NCI-H446 treated with DMSO at 0.1 percent for 48 hours (cell line): ENCODE data around the gene C15orf39.

Experiments
- DNase-seq: peaks from one replicate; lab custom pipeline; 2025; lab: John Stamatoyannopoulos, UW

The C15orf39 gene

GRCh38 chr15:75197062-75197630 is 4.5 kb upstream of the C15orf39 start:
- no peak for DNase-seq

GRCh38 chr15:75198560-75199356 is 2.9 kb upstream of the C15orf39 start:
- peak; percentile 5 for DNase-seq

DNA sequence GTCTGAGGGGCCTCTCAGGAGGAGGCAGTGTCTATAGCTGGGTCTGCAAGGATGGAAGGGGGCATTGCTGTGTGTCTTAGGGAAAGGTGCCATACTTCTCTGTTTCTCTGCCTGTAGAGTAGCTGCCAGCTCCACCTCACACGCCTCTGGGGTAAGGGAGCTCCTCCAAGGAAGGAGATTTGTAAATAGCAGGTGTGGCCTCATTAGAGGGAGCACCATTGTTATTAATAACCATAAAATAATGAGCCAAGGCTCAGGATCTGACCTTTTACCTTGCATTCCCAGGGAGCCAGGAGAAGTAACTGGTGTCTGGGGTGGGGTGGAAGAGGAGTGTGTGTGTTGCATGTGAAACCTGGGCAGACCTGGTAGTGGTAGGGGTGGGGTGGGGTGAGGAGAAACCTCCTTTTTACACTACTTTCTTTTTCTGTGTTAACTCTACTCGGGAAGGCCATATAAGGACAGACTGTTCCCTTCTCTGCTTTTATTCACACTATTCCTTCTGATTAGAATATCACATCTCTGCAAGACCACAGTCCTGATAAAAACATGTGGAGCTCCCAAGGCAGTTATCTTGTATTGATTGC is 2.2 kb upstream of the C15orf39 start:
- no peak for DNase-seq

DNA sequence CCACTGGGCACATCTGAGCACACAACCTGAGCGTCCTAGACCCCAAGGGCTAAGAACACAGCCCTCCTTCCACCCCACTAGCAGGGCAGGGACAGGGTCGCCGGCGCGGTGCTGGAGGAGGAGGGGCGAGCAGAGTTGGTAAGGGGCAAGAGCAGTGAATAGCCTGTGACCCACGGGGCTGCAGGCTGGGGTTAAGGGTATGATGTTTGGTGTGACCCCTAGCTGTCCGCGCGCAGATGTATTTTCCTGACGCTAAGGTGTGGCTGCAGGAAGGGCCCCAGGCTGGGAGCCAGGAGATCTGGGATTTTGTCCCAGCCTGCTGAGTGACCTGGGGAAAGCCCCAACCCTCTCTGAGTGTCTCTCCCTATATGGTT is 1.3 kb upstream of the C15orf39 start:
- DNase-seq = no peak

DNA sequence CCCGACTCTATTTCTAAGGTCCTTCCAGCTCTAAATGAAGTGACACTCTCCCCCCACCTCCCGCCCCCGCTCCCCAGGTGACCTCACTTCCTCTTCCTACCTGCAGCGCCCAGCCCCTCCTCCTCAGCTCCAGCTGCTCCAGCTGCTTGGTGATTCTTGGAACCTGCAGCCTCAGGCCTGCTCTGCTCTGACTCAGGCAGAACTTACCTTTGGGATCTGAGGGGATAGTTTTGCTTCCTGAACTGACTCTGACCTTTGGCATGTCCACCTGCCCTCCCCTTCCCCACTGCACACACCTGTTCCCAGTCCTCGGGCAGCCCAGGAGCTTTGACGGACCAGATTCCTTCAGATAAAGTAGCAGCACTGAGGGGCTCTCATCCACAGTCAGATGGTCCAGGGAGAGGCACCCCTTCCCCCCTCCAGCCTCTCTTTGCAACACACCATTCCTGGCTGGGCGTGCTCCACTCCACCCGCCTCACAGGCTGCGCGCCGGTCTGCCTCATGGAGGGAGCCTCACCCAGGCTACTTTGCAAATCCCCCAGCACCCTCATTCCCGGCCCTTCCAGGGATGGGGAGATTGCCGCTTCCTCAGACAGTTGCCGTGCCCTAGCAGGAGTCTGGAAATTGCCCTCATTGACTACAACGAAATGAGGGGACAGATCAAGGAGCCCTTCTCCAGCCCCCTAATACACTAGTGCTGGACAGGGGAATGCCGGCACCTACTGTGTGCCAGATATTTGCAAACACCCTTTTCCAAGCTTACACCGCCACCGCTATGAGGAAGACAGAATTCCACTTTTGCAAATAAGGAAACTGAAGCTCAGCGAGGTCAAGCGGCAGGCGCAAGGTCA is 692 bp upstream of the C15orf39 start:
- DNase-seq = no peak

- no peak for DNase-seq
Observed at GRCh38 chr15:75202251-75203016, 752 bp downstream of the C15orf39 start.

DNA sequence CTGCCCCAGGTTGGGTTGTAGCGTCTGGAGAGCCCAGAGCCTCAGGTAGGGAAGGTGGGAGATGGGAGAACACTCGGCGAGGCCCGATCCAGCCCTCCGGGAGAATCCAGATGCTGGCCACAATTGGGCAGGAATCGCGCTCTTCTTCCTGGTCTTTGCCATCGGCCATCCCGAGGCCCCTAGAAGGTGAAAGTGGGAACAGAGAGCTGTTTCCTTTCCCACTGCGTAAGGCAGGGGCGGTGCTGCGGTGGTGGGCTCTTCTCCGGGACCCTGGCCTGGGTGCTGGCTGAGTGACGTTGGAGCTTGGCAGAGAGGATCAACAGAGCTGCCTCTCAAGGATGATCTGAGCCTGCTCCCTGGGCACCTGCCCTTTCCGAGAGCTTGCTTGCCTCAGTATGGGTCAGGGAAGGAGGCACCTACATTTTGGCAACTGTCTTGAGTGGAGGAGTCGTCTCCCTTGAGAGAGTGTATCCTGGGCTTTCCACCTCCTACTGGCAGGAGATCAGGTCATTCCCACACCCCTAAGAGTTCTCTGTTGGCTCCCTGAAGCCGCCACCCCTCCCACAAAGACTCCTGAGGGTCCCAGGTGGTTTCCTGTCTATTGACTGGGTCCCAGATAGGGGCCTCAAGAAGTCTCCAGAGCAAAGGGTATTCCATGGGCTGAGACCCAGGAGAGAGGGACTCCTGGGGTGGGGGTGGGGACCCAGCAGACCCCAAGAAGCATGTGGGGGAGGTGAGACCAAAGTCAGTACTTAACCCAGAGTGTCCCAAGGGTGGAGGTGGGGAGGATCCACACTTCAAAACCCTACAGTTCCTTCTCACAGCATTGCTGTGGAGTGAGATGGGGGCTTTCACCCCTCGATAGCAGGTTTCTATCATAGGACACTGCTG is 1.6 kb downstream of the C15orf39 start:
- no peak for DNase-seq

DNA sequence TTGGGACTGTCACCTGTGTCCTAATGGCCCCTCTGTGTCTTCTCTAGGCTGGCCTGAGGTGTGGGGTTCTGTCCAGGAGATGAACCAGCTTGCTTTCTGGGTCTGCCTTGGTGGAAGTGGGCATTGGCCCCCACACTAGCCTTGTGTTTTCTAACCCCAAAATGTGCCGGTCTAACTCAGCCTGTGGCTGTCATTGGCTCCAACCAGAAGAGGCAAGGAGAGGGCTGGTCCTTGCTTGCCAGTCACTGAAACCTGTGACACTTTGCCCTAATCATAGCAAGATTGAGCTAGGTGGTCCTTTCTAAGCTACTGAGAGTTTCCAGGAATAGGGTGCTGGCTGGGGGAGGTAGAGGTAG is 2.2 kb downstream of the C15orf39 start:
- no peak for DNase-seq

DNA sequence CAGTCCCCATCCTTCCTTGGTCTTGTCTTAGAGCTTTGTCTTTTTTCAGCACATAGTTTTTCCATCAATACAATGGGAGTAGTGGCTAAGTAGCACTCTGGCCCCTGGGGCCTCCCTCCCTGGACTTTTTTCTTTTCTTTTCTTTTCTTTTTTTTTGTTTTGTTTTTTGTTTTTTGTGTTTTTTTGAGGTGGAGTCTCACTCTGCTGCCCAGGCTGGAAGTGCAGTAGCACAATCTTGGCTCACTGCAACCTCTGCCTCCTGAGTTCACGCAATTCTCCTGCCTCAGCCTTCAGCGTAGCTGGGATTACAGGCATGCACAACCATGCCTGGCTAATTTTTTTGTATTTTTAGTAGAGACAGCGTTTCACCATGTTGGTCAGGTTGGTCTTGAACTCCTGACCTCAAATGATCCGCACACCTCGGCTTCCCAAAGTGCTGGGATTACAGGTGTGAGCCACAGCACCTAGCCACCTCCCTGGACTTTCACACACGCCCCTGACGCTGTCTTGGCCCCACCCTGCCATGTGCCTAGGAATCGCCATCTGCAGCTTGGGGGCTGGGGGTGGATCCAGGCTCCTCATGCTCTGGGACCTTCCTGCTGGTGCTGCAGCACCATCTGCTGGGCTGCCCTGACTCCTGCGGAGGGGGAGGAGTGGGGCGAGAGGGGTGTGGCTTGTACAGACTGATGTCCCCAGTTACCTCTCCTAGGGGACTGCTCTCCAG is 2.8 kb downstream of the C15orf39 start:
- DNase-seq = peak; percentile 67

- DNase-seq = no peak
Observed at GRCh38 chr15:75205064-75205395, 3.3 kb downstream of the C15orf39 start.

- no peak for DNase-seq
Observed at GRCh38 chr15:75206006-75206405, 4.3 kb downstream of the C15orf39 start.

- no peak for DNase-seq
Observed at GRCh38 chr15:75206803-75207617, 5.3 kb downstream of the C15orf39 start.

GRCh38 chr15:75207618-75208500 is 6.2 kb downstream of the C15orf39 start:
- DNase-seq = no peak

DNA sequence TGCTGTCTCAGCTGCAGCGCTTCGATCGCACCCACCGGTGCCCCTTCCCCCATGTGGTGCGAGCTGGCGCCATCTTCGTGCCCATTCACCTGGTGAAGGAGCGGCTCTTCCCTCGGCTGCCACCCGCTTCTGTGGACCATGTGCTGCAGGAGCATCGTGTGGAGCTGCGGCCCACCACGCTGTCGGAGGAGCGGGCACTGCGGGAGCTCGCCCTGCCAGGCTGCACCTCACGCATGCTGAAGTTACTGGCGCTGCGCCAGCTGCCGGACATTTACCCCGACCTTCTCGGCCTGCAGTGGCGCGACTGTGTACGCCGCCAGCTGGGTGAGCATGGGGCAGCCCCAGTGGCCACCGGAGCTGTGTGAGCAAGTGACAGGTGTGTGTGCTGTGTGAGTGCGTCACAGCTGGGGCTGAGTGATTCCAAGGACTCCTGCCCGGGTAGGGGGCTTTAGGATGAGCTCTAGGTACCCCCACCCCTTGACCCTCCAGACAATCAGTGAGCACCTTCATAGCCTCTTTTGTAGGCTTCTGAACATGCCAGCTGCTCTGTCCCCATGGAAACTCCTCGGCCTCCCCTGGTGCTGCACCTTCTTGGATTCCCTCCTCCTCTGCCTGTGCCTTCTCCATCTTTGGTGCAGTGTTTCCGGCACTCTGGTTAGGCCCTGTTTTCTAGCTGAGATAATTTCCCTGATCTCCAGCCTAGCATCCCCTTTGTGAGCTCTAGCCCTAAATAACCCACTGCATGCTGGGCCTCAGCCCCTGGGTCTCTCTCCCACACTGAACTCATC is 7.0 kb downstream of the C15orf39 start:
- DNase-seq = no peak

DNA sequence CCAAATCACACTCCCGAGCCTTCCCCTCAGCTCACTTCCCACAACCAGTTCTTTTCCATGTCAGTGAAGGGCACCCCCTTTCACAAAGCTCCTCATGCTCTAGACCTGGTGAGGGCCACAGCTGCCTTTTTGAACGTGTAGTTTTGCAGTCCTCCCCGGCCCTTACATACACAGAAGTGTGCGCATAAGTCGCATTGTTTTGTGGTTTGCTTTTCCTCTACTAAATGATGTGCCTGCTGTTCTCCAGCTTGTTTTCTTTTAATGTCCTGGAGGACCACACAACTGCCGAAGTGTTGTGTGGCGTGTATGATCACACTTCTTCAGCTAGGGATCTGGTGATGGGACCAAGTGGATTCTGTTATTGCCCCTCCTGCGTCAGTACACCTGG is 7.6 kb downstream of the C15orf39 start:
- DNase-seq = no peak

- no peak for DNase-seq
Observed at GRCh38 chr15:75210811-75211230, 9.1 kb downstream of the C15orf39 start.

- DNase-seq = no peak
Observed at GRCh38 chr15:75211436-75212199, 9.9 kb downstream of the C15orf39 start.
